Umbilical cord (tissue), 2 donors: Measurements from ENCODE around the gene MESD. TPM values are rescaled to one million over a fixed set of nuclear protein-coding genes. Genes with fewer than 3 reads are reported as not detected.
A peak's percentile ranks its signal among the peaks of the same experiment; 100 is the strongest.

Experiments
- DNase-seq: peaks from one replicate; pipeline ENCODE4 v3.0.0-alpha.2; 2015; ENCODE audit warnings: low spot score
- total RNA-seq: library from RNA; depleted of rRNA; stranded (reverse); fragments of >200 nt; gene quantifications from one replicate; pipeline ENCODE4 v1.2.3, GENCODE V29; 2014; ENCODE audit warnings: low replicate concordance; ENCODE audit not compliant: insufficient read depth

Gene MESD
- total RNA-seq, 1 donor from 2014 or later: 29.1 TPM

- peak; percentile 41 for DNase-seq
Observed at GRCh38 chr15:81015621-81016488, 26.2 kb upstream of the MESD start.

DNA sequence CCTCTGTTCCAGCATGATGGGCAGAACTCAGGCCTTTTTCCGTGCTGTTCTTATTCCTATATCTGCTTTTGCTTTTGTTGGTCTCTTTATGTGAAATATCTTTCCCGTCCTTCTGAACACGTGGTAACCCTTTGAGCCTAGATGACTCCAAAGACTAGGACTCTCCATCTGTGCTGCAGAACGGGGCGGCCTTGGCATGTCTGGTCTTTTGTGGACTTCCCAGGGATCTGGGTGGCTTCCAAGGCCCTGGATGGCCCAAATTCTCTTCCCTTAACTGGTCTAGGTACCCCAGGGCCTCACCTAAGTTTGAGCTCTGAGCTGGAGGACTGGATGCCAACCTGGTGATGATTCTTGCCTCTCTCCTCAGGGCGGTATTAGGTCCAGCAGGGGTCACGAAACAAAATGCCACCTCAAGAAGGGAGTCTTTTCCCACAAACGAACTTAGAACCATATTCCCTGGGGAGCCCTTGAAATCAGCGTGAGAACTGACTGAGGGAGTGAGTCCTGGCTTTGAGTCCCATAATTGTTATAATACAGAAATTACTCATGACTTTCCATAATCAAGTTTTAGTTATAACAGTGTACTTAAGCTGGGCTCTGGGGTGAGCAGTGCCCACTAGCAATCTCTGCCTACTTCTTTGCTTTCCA lies 25.0 kb upstream of the MESD start:
- DNase-seq: no peak

DNA sequence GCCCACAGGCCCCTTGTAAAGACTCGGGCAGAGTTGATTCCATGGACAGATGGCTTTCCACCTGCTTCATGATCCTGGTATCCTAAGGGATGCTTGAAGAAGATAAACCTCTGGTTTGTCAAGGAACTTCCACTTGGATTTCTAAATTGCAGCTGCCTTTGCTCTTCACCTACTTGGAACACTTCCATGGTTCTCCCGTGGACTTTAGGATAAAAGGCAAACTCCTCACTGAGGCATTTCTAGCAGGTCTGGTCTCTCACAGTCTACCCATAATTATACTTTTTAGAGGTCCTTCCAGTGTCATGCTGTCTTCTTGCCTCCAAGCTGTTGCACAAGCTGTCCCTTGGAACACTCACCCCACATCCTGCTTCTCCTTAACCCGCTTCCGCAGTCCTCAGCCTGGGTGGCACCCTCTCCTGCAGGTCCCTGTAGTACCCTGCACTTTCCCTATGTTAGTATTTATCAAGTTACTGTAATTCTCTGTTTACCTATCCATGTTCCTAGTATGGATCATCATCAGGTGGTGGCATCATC lies 23.8 kb upstream of the MESD start:
- DNase-seq: no peak

DNA sequence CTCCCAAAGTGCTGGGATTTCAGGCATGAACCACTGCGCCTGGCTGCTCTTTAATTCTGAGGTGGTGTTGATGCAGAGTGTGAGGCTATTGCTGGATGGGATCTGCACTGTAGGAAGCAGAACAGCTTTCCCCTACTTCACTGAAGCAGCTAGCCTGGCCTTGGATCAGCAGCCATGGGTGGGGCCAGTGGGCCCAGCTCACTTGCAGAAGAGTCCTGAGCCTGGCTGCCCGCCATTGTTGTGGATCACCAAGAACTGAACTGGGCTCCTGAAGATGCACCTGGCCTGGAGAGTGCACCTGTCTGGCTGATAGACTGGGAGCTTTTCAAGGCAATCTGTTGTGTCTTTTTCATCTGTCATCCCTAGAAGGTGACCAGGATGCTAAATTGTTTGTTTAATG lies 23.0 kb upstream of the MESD start:
- DNase-seq: no peak

GRCh38 chr15:81011593-81011992 lies 22.0 kb upstream of the MESD start:
- no peak for DNase-seq

GRCh38 chr15:81010086-81010485 lies 20.5 kb upstream of the MESD start:
- DNase-seq: no peak

DNA sequence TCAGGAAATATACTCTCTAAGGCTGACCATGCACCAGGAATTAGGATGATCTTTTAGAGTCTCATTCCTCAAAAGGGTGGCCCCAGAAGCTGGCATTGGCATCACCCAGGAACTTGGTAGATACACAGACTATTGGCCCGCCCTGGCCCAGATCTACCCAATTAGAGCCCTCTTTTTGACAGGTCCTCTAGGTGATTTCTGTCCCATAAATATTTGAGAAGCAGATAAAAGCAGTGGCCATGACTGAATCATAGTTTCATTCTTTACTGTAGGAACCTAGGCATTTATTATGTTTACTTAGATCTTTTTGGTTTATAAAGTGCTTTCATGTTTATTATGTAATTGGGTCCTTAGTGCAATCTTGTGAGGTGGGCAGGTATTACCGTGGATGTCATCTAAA lies 18.7 kb upstream of the MESD start:
- no peak for DNase-seq

DNA sequence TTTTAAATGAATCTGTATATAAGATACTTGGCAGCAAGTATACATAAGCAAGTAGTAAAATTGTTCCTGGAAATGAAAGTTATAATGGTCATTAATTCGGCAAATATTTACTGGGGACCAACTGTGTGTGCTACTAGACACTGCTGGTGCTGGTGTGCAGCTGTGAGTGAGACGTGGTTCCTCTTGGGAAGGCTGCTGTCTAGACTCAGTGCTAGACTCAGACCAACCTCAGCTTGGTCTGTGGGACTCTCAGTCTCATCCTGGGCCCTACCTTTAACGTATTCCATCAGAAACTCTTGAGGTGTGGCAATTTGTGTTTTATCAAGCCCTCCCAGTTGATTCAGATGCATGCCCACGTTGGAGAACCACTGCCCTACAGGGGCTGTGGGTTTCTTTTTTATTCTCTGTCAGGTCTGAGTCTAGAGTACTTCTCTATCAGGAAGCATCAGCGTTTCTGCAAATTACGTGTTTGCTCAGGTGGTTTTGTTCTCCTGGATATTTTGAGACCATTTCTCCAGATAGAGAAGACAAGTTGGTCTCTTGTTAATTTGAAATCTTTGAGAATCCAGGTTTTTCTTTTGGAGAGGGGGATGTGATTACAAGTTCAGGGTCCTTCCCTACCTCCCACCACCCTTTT lies 17.9 kb upstream of the MESD start:
- DNase-seq: no peak

- no peak for DNase-seq
Observed at GRCh38 chr15:81006124-81006523, 16.5 kb upstream of the MESD start.

DNA sequence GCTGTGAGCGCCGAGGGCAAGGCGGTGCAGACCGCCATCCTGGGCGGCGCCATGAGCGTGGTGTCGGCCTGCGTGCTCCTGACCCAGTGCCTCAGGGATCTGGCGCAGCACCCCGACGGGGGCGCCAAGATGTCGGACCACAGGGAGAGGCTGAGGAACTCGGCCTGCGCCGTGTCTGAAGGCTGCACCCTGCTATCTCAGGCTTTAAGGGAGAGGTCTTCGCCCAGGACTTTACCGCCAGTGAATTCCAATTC lies 13.4 kb upstream of the MESD start:
- no peak for DNase-seq

- no peak for DNase-seq
Observed at GRCh38 chr15:81002331-81003096, 12.9 kb upstream of the MESD start.

DNA sequence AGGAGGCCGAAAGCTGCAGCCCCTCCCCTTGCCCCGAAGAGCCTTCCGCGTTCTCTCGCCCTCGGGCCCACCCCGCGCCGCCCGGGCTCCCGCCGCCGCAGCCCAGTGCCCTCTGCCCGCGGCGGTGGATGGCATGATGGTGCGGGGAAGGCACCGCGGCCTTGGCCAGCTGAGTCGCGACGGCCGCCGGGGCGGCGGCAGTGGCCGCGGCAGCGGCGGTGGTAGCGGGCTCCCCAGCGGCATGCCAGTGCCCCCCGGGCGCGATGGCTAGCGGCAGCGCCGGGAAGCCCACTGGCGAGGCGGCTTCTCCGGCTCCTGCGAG lies 12.4 kb upstream of the MESD start:
- DNase-seq: no peak

- peak; percentile 57 for DNase-seq
Observed at GRCh38 chr15:81001152-81002008, 11.8 kb upstream of the MESD start.

DNA sequence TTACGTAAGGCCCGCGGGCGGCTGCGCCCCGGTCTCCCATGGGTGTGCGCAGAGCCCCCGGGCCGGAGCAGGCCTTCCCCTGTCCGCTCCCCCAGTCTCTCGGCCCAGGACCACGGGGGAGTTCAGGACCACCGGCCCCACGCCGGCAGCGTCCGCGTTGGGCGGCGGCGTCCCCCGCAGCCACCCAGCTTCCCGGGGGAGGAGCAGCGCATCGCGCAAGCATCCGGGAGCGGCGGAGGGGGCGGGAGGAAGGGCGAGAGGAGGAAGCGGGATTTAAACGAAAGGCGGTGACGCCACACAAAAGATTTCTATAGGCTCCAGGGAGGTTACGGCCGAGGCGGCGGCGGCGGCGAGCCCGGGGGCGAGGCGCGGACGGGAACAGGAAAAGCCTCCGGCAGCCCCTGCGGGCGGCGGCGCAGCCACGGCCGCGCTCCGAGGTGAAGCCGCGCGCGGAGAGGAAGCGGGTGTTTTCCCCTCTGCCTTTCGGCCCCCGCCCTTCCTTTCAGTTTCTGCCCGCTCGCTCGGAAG lies 11.1 kb upstream of the MESD start, which contains the start of gene TLNRD1:
TSS of gene TLNRD1 (plus strand) at position 300 of the 528 bp plus-strand sequence. CDS start 1,349 bp downstream, outside the sequence.
- DNase-seq: peak; percentile 94

DNA sequence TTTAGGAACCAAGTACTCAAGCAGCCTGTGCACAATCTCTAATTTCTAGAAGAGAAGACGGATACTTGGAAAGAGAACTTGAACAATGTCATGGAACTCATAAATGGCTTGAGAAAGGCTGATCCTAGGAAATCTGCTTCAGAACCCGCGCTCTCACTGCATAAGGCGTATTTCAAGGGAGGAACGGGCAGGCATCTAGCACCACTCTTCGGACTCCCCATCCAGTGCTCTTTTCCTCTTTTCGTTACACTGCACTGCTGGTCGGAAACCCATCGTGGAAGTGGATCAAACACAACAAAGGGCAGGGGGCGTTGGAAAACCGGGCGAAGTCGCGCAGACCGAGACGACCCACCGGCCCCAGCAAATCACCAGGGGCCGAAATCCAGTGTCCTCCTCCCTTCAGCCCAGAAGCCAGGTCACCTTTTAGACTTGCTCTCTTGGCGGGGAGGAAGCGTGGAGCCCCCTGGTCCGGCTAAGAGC lies 10.6 kb upstream of the MESD start:
- no peak for DNase-seq

DNA sequence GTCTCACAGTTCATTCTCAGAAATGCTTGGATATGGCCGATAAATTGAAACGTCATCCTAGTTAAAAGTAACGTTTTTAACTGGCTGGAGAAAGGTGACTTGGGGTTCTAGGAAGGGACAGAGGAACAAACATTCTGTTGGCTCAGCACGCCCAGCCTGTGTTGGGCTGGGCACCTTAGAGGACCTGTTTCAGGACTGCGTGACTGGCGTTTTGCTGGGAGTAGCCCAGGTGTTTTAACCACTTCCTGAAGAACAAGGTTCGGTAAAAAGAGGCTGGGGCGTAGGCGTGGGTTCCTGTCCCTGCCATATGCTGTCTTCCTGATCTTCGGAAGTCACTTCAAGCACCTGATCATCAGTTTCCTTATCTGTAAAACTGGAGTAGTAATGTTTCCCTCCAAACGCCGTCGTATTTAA lies 10.0 kb upstream of the MESD start:
- DNase-seq: no peak

DNA sequence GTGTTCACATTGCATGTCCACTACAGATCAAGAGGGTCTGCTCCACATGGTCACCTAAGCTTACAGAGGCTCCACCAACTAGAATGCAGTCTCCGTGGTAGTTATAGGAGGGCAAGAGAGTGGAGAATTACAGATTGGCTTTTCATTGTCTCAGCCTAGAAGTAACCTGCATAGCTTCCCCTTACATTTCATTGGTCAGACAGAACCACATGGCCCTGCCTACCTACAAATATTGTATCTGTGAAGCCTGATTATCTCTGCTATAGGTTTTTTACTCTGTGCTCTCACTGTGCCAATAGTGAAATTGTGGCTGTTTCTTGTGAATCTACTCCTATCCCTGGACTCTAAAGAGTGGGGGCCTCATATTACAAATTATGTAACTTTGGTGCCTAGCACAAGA lies 8.6 kb upstream of the MESD start:
- DNase-seq: no peak

DNA sequence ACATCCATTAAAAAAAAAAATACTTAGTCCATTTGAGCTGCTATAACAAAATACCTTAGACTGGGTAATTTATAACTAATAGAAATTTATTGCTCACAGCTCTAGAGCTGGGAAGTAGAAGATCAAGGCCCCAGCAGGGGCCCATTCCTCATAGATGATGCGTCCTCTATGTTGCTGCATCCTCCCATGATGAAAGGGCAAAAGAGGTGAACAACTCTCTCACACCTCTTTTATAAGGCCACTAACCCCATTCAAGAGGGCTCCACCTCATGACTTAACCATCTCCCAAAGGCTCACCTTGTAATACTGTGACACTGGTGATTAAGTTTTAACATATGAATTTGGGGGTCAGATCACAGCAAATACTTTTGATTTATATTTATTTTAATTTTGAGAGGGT lies 8.1 kb upstream of the MESD start:
- DNase-seq: no peak

DNA sequence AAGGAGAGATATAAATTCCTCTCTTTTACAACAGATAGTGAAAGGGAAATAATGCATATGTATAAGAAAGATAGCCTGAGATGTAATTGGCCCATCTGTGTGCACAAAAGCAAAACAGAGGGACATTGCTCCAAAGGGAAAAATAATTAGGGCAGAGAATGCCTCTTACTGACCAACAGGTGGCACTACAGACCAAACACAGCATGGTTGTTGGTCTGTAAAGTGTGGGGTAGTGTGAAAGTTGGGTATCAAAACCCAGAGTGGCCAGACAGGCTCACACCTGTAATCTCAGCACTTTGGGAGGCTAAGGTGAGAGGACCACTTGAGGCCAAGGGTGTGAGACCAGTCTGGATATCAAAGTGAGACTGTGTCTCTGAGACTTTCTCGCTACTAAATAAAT lies 6.6 kb upstream of the MESD start:
- DNase-seq: no peak

GRCh38 chr15:80992441-80992840 lies 2.8 kb upstream of the MESD start:
- DNase-seq: no peak

DNA sequence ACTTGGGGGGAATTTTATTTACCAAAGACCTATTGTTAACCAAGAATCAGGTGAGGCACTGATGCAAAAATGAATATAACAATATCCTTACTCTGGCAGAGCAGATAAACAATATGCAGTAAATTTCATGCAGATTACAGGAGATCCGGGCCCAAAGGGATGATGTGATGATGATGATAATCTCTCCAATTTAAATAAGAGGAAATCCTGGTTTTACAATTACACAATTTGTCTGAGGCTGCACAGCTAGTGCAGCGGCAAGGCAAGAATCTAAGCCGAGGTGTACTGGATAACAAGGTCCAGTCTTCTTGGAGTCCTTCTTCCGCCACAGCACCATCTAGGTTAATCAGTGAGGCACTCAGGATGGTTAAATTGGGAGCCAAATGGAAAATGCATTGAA lies 2.4 kb upstream of the MESD start:
- no peak for DNase-seq
